ENCODE data around the gene ANKRD11.

ANKRD11 gene

DNA sequence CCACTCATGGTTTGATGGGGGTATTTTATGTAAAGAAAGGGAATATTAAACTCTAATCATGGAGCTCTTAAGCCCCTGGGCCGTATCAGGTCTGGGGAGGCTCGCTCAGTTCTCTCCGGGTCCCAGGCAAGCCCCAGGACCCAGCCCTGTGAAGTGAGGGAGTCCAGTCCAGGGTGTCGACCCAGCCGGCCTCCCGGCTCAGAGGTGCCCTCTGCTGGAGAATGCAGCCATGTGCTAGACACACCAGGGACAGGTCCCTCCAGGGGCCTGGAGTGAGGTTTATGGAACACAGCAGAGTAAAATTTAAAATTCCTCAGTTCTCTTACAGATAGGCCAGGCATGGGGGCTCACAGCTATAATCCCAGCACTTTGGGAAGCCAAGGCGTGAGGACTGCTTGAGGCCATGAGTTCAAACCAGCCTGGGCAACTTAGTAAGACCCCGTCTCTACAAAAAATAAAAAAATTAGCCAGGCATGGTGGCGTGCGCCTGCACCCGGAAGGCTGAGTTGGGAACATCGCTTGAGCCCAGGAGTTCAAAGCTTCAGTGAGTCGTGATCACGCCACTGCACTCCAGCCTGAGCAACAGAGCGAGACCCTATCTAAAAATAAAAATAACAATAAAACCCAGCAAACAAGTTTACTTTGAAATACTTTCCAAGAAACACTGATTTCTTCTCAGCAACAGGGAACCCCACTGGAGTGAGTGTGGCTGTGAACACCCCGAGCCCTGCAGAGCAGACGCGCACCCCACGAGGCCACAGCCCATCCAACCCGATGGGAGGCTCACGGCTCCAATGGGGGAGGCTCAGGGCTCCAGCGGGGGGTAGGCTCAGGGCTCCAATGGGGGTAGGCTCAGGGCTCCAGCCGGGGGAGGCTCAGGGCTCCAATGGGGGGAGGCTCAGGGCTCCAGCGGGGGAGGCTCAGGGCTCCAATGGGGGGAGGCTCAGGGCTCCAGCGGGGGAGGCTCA is 200.6 kb downstream of the ANKRD11 start:
- peak; percentile 34 to 39 for DNase-seq (ENCODE audit: low read depth in 2 of 2, low spot score in 1 of 2)

DNA sequence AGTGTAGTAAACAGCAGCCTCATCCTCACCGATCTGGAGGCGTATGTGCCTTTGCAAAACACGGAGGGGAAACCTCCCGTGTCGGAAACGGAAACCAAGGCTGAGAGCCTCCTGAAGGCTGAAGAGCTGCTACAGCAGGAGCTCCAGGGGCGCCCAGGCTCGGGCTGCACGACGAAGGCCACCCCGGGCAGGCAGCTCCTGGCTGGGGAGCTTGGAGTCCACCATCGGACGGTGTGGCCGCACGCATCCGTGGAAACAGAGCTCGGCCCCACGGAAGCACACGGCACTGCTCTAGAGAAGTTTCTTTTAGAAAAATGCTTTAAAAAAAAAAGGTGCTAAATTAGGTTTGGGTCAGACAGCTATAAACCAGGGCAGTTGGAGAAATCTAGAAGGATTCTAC is 201.4 kb downstream of the ANKRD11 start:
- DNase-seq (ENCODE audit: low read depth in 2 of 2, low spot score in 1 of 2) = no peak

- DNase-seq (ENCODE audit: low read depth in 2 of 2, low spot score in 1 of 2) = no peak
Measured at GRCh38 chr16:89288577-89288844, 201.8 kb downstream of the ANKRD11 start.

GRCh38 chr16:89287777-89288576 is 202.4 kb downstream of the ANKRD11 start:
- no peak for DNase-seq (ENCODE audit: low read depth in 2 of 2, low spot score in 1 of 2)

- DNase-seq (ENCODE audit: low read depth in 2 of 2, low spot score in 1 of 2) = no peak
Measured at GRCh38 chr16:89286096-89286495, 204.3 kb downstream of the ANKRD11 start.

DNA sequence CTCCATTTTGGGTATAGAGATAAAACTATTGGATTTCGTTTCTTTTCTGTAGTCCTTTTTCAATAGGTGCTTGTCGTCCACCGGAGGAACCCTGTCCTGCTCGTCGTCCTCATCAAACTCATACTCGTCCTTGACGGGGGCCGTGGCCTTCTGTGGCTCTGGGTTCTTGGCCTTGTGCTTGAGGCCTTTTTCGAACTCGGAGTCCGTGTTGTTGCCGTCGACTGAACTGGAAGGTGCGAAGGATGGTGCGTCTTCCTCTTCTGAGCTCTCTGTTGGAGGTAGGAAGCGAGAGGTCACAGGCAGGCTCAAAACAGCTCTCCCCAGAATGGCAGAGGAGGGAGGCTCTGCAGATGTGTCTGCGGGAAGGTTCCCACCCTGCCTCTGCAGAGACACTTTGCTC is 205.0 kb downstream of the ANKRD11 start:
- DNase-seq (ENCODE audit: low read depth in 2 of 2, low spot score in 1 of 2) = no peak

- DNase-seq (ENCODE audit: low read depth in 2 of 2, low spot score in 1 of 2) = no peak
Measured at GRCh38 chr16:89283449-89283848, 206.9 kb downstream of the ANKRD11 start.

DNA sequence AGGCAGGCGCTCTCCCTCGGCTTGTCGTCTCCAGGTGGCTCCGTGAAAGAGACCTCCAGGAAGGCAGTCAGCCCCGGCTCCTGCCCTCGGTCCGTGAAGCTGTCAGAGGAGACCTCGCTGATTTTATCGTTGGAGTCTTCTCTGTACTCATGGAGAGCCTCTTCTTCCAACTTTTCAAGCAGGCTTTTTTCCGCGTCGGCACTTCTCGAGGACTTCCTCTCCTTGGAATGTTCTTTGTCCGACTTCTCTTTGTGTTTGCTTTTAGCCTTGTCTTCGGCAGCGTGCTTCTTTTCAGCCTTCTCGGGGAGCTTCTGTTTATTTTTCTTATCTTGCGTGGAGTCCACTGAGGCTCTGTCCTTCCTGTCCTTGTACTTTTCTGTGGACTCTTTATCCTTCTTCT is 207.8 kb downstream of the ANKRD11 start:
- DNase-seq (ENCODE audit: low read depth in 2 of 2, low spot score in 1 of 2) = no peak

DNA sequence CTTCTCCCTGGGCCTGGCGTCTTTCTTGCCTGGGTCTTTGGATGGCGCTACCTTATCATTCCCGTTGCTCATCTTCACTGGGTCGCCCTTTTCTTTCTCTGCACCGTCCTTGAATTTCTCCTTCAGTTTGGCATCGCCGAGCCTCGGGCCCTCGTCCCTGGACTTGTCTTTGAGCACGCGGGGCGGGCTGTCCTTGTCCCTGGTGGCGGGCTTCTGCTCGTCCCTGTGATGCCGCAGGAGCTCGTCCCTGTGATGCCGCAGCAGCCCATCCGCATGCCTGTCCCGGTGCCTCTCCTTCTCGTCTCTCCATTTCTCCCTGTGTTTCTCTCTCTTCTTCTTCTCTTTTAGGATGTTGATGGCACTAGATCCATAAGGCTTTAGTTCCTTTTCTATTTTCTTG is 208.5 kb downstream of the ANKRD11 start:
- DNase-seq (ENCODE audit: low read depth in 2 of 2, low spot score in 1 of 2) = no peak

GRCh38 chr16:89281189-89281577 is 209.2 kb downstream of the ANKRD11 start:
- DNase-seq (ENCODE audit: low read depth in 2 of 2, low spot score in 1 of 2) = no peak

GRCh38 chr16:89280546-89281188 is 209.7 kb downstream of the ANKRD11 start:
- DNase-seq (ENCODE audit: low read depth in 2 of 2, low spot score in 1 of 2) = no peak

DNA sequence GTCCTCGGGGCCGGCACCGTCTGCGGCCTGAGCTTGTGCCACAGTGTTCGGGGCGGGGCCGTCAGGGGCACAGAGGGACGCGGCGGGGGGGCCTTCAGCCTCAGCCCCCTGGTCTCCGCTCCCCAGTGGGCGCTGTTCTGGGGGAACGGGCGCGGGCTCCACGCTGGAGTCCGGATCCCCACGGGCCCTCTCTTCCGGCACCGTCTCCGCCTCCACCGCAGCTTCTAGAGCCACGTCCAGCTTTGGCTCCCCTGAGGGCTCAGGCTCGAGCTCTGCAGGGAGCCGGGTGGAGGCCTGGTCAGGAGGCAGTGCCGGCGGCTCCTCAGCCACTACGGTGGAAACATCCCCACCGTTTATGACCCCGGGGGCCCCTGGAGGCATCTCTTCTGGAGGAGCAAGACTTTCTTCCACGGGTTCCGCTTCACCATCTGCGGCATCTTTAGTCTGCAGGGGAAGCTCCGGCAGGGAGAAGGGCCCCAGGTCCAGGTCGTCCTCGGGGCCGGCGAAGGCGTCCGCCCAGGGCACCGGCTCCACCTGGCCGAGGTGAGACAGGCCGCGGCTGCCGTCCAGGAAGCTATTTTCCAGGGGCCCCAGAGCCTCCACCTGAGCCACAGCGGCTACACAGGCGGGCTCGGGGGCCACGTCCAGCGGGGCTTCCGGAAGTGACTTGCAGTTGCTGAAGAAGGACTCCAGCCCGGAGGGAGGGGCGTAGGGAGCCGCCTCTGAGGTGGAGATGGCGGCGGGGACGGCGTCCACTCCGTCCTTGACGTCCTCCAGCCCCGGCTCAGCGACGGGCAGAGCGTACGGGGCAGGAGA is 210.5 kb downstream of the ANKRD11 start:
- DNase-seq (ENCODE audit: low read depth in 2 of 2, low spot score in 1 of 2) = no peak

- no peak for DNase-seq (ENCODE audit: low read depth in 2 of 2, low spot score in 1 of 2)
Measured at GRCh38 chr16:89278441-89279240, 211.7 kb downstream of the ANKRD11 start.

- DNase-seq (ENCODE audit: low read depth in 2 of 2, low spot score in 1 of 2) = no peak
Measured at GRCh38 chr16:89277641-89278341, 212.6 kb downstream of the ANKRD11 start.

- DNase-seq (ENCODE audit: low read depth in 2 of 2, low spot score in 1 of 2) = no peak
Measured at GRCh38 chr16:89277049-89277448, 213.3 kb downstream of the ANKRD11 start.

- no peak for DNase-seq (ENCODE audit: low read depth in 2 of 2, low spot score in 1 of 2)
Measured at GRCh38 chr16:89275837-89276720, 214.3 kb downstream of the ANKRD11 start.

DNA sequence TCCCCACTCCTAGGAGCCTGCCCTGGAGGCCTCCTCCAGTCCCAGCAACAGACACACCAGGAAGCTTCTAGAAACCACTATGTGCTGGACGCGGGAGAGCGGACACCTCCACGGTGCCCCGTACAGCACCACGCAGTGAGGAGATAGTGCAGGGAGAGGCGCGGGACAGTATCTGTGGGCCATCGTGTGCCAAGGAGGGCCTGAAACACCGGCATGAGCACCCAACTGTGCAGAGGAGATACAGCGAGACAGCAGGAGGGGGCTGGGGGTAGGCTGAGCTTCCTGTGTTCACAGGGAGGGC is 215.1 kb downstream of the ANKRD11 start:
- no peak for DNase-seq (ENCODE audit: low read depth in 2 of 2, low spot score in 1 of 2)

DNA sequence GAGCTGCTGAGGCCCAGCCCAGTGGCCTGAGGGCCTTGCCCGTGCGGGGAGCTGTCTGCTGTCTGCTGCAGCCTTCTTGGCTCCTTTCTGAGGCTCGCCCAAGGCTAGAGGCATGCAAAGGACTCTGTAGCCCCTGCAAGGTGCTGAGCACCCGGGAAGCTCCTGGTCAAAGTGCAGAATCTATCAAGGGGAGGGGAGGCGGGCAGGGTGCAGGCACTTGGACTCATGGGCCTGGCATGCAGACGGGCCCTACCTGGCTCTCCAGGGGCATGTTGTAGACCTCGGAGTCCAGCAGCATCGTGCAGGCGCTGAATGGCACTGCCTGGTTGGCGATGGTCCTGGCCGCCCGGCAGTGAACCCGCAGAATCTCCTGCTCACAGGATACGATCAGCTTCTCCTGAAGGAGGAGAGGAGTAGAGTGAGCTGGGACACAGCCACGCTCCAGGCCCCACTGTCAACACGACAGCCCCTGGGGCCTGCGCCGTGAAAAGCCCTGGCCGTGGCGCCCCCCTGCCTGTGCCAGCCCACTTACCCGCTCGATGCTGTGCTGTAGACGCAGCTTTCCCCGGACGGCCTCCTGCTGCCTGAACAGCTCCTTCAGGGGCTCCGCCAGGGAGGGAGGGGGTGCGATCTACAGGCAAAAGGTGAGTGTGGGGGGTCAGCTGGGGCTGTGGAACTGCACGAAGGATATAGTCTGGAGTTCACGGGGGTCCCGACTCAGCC is 215.6 kb downstream of the ANKRD11 start:
- no peak for DNase-seq (ENCODE audit: low read depth in 2 of 2, low spot score in 1 of 2)
